Smooth muscle cell (in vitro differentiated cells): ENCODE measurements around the gene SLC13A2. TPM values are rescaled to one million over a fixed set of nuclear protein-coding genes. Genes with fewer than 3 reads are reported as not detected.

Source experiments
- DNase-seq: peaks from one replicate; lab custom pipeline; 2025; ENCODE audit not compliant: unreplicated experiment; lab: John Stamatoyannopoulos, UW
- H2AFZ ChIP-seq: fragments of 200-600 bp; sonication (generic); 2 replicates; pipeline ENCODE4 v1.6.0; 2016; ENCODE audit warnings: antibody characterized with exemption, low read depth, mild to moderate bottlenecking
- H3F3A ChIP-seq: fragments of 200-600 bp; sonication (generic); 2 replicates; pipeline ENCODE4 v1.6.0; 2017; ENCODE audit warnings: antibody characterized with exemption, low read depth
- H3K27ac ChIP-seq: fragments of 200-600 bp; sonication (generic); 2 replicates; pipeline ENCODE4 v1.5.1; 2016; ENCODE audit warnings: low read depth, mild to moderate bottlenecking
- H3K27me3 ChIP-seq: fragments of 200-600 bp; sonication (generic); 2 replicates; pipeline ENCODE4 v1.6.1; 2016; ENCODE audit warnings: low read depth, mild to moderate bottlenecking
- H3K36me3 ChIP-seq: fragments of 200-600 bp; sonication (generic); 2 replicates; pipeline ENCODE4 v1.5.1; 2016; ENCODE audit warnings: low read depth
- H3K4me1 ChIP-seq: fragments of 200-600 bp; sonication (generic); 2 replicates; pipeline ENCODE4 v1.5.1; 2016; ENCODE audit warnings: low read depth
- H3K4me2 ChIP-seq: fragments of 200-600 bp; sonication (generic); 2 replicates; pipeline ENCODE4 v1.6.0; 2016; ENCODE audit warnings: mild to moderate bottlenecking
- H3K4me3 ChIP-seq: fragments of 200-600 bp; sonication (generic); 2 replicates; pipeline ENCODE4 v1.5.1; 2016; ENCODE audit warnings: mild to moderate bottlenecking
- H3K79me2 ChIP-seq: fragments of 200-600 bp; sonication (generic); 2 replicates; pipeline ENCODE4 v1.6.0; 2016; ENCODE audit warnings: low read depth, mild to moderate bottlenecking
- H3K9ac ChIP-seq: fragments of 200-600 bp; sonication (generic); 2 replicates; pipeline ENCODE4 v1.6.0; 2016; ENCODE audit warnings: low read depth
- H3K9me3 ChIP-seq: fragments of 200-600 bp; sonication (generic); replicated peaks from 2 replicates; pipeline ENCODE4 v1.5.1; 2016; ENCODE audit warnings: low read depth
- H4K20me1 ChIP-seq: fragments of 200-600 bp; sonication (generic); 2 replicates; pipeline ENCODE4 v1.6.0; 2016; ENCODE audit warnings: low read depth
- CTCF ChIP-seq: fragments of 200-600 bp; sonication (generic); IDR thresholded peaks from 2 replicates; pipeline ENCODE4 v1.5.1; 2017; ENCODE audit warnings: borderline replicate concordance, mild to moderate bottlenecking, antibody characterized with exemption; ENCODE audit not compliant: insufficient read depth, poor library complexity, severe bottlenecking
- WGBS: methylation state at CpG from one replicate; pipeline ENCODE4 v1.1.7; 2016; ENCODE audit warnings: low lambda C conversion rate; 5-methylcytosine and 5-hydroxymethylcytosine counted together
- polyA plus RNA-seq: library from polyadenylated mRNA; unstranded; fragments of >200 nt; fragmentation: Nextera tagmentation; extraction: Ambion mirVana; gene quantifications from 2 replicates; pipeline ENCODE4 v1.2.1, GENCODE V29; 2016
- total RNA-seq: library from RNA; depleted of rRNA; stranded (reverse); fragments of >200 nt; gene quantifications from 2 replicates; pipeline ENCODE4 v1.2.3, GENCODE V29; 2014

Gene SLC13A2
- total and polyA plus RNA-seq, 2 experiments from 2014 or later = not detected

DNA sequence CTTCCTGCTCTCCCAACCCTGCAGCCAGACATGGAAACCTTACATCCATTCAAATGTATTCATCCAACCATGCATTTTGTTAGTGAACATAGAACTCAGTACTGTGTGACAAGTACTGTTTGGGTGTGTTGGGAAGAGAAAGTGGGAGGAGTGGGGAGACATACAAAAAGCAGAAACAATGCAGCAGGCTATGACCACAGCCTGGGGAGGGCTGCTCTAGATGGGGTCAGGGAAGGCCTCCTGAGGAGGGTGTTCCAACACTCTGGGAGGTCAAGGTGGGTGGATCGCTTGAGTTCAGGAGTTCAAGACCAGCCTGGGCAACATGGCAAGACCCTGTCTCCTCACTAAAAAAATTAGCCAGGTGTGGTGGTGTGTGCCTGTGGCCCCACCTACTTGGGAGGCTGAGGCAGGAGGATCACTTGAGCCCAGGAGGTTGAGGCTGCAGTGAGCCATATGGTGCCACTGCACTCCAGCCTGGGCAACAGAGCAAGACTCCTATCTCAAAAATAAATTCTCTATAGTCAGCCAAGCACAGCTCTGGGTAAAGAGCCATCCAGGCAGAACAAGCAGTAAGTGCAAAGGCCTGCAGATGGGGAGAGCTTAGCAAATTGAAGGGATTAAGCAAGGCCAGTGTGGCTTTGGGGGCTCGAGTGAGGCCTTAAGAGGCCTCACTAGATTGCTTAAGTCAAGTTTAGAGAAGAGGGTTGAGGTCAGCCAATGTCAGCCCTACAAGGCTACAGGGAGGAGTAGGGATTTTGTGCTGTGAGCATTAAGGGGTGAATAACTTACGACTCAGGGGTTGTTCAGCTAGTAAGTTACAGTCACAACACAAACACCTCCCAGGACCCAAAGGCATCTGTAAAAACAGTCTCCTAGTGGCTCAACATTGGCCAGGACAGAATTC, 5.5 kb downstream of the SLC13A2 start:
- TF ChIP-seq CTCF = no peak
- no peak for DNase-seq
- WGBS = 57% methylated on average over 3 of the region's 3 CpGs
- H3K9me3 ChIP-seq = no peaks in the 10 kb centered on the region
- no peak overlapping the region for H3K9ac ChIP-seq
- H3K4me1 ChIP-seq = no peaks in the 10 kb centered on the region
- no peak overlapping the region for H3K4me3 ChIP-seq
- H3K27me3 ChIP-seq = no peaks in the 10 kb centered on the region
- no peaks in the 10 kb centered on the region for H4K20me1 ChIP-seq
- H2AFZ ChIP-seq = no peak overlapping the region
- H3K79me2 ChIP-seq = no peaks in the 10 kb centered on the region
- no peak overlapping the region for H3K27ac ChIP-seq
- no peak overlapping the region for H3K4me2 ChIP-seq
- H3K36me3 ChIP-seq = no peaks in the 10 kb centered on the region
- no peaks in the 10 kb centered on the region for H3F3A ChIP-seq

- no peaks in the 10 kb centered on the region for H3K79me2 ChIP-seq
- H3K36me3 ChIP-seq = no peaks in the 10 kb centered on the region
- H3K9me3 ChIP-seq = no peaks in the 10 kb centered on the region
- no peaks in the 10 kb centered on the region for H3K27me3 ChIP-seq
- H4K20me1 ChIP-seq = no peaks in the 10 kb centered on the region
- no peak overlapping the region for H3K4me2 ChIP-seq
- H3K4me3 ChIP-seq = no peak overlapping the region
- TF ChIP-seq CTCF = no peak
- H2AFZ ChIP-seq = no peak overlapping the region
- H3F3A ChIP-seq = no peaks in the 10 kb centered on the region
- no peaks in the 10 kb centered on the region for H3K4me1 ChIP-seq
- no peak overlapping the region for H3K9ac ChIP-seq
- DNase-seq = no peak
- WGBS = 86% methylated on average over 5 of the region's 5 CpGs
- no peak overlapping the region for H3K27ac ChIP-seq
Observed at GRCh38 chr17:28480278-28480677, 6.8 kb downstream of the SLC13A2 start.

DNA sequence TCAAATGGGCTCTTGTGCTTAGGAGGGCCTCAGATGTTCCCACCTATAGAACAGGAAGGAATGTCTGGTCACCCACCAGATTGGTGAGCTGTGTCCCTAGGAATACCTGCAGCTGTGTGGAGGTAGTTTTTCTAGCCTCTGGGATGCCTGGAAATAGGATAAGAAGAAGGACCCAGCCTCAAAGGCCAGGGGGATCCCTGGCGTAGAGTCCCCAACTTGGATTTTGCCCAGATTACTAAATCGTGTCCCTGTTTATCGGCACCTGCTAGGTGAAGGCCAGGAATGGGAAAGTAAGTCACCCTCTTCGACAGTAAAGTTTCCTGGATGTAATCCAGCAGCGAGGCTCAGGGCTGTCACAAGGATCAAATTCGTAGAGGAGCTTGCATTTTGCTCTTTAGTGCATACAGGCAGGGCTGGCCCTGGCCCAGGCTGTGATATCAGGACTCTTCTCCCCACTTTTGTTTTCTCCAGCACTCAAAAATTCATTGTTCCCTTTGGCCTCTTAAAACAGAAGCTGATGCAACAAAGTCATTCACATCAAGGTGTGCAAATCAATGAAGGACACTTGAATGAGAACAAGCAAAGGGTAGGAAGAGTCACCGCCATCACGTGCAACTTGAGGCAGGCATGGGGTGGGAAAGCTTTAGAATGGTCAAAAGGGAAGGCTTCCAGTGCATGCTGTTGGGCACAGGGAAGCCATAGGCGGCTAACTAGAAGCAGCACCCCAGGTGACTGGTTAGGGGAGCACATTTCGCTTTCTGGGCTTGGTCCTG, 7.5 kb downstream of the SLC13A2 start:
- Histone ChIP-seq H3K9ac (no peak overlapping the region), H3K36me3 (no peaks in the 10 kb centered on the region), H3K4me1 (no peaks in the 10 kb centered on the region), H3K4me3 (no peak overlapping the region), H3K79me2 (no peaks in the 10 kb centered on the region), H3K9me3 (no peaks in the 10 kb centered on the region), H4K20me1 (no peaks in the 10 kb centered on the region), H3K27me3 (no peaks in the 10 kb centered on the region), H2AFZ (no peak overlapping the region), H3F3A (no peaks in the 10 kb centered on the region), H3K27ac (no peak overlapping the region), H3K4me2 (no peak overlapping the region)
- TF ChIP-seq CTCF = no peak
- DNase-seq = no peak
- 70% methylated on average over 10 of the region's 10 CpGs for WGBS
